GM23338 (cell line): ENCODE measurements around the gene CCDC30. TPM values are rescaled to one million over a fixed set of nuclear protein-coding genes. Genes with fewer than 3 reads are reported as not detected.

Experiments used
- ATAC-seq: fragments of 200-7000 bp; cut with Tn5 transposase; 3 replicates; pipeline ENCODE4 v1.9.1; 2020
- DNase-seq: peaks from one replicate; pipeline ENCODE4 v3.0.0-alpha.2; 2015; ENCODE audit warnings: low spot score
- H2AFZ ChIP-seq: fragments of 200-600 bp; sonication (generic); 2 replicates; pipeline ENCODE4 v1.8.0; 2016; ENCODE audit warnings: antibody characterized with exemption, mild to moderate bottlenecking, moderate library complexity
- H3F3A ChIP-seq: fragments of 200-600 bp; sonication (generic); replicated peaks from 2 replicates; pipeline ENCODE4 v1.8.0; 2017; ENCODE audit warnings: antibody characterized with exemption, mixed run types, low read depth
- H3K27ac ChIP-seq: fragments of 200-600 bp; sonication (generic); 2 replicates; pipeline ENCODE4 v1.6.1; 2016; ENCODE audit warnings: low read depth
- H3K27me3 ChIP-seq: fragments of 200-600 bp; sonication (generic); 2 replicates; pipeline ENCODE4 v1.8.0; 2016; ENCODE audit warnings: mild to moderate bottlenecking, mixed run types, moderate library complexity; ENCODE audit not compliant: insufficient read depth
- H3K36me3 ChIP-seq: fragments of 200-600 bp; sonication (generic); 2 replicates; pipeline ENCODE4 v1.8.0; 2016; ENCODE audit warnings: mild to moderate bottlenecking; ENCODE audit not compliant: insufficient read depth
- H3K4me1 ChIP-seq: fragments of 200-600 bp; sonication (generic); 2 replicates; pipeline ENCODE4 v1.8.0; 2016; ENCODE audit warnings: mild to moderate bottlenecking, moderate library complexity; ENCODE audit not compliant: insufficient read depth
- H3K4me2 ChIP-seq: fragments of 200-600 bp; sonication (generic); 2 replicates; pipeline ENCODE4 v1.7.1; 2017; ENCODE audit warnings: mixed run types
- H3K4me3 ChIP-seq: fragments of 200-600 bp; sonication (generic); 2 replicates; pipeline ENCODE4 v1.6.1; 2016; ENCODE audit warnings: mixed run types
- H3K79me2 ChIP-seq: fragments of 200-600 bp; sonication (generic); replicated peaks from 2 replicates; pipeline ENCODE4 v1.8.0; 2017; ENCODE audit warnings: mild to moderate bottlenecking; ENCODE audit not compliant: insufficient read depth
- H3K9me2 ChIP-seq: fragments of 200-600 bp; sonication (generic); 2 replicates; pipeline ENCODE4 v1.8.0; 2017; ENCODE audit not compliant: insufficient read depth
- H4K20me1 ChIP-seq: fragments of 200-600 bp; sonication (generic); replicated peaks from 2 replicates; pipeline ENCODE4 v1.8.0; 2017; ENCODE audit warnings: mild to moderate bottlenecking; ENCODE audit not compliant: insufficient read depth
- H3K27ac Mint-ChIP-seq: 2 replicates; pipeline ENCODE4 v1.8.0; 2020; ENCODE audit warnings: inconsistent platforms, mild to moderate bottlenecking, moderate library complexity, mixed read lengths
- H3K27me3 Mint-ChIP-seq: 3 replicates; pipeline ENCODE4 v1.8.0; 2022; ENCODE audit warnings: low read depth, mild to moderate bottlenecking, moderate library complexity, mixed read lengths, inconsistent platforms; ENCODE audit not compliant: insufficient read depth, poor library complexity
- H3K36me3 Mint-ChIP-seq: 3 replicates; pipeline ENCODE4 v1.8.0; 2021; ENCODE audit warnings: low read depth, mild to moderate bottlenecking, inconsistent platforms, moderate library complexity, mixed read lengths
- H3K4me1 Mint-ChIP-seq: 3 replicates; pipeline ENCODE4 v1.8.0; 2020; ENCODE audit warnings: mild to moderate bottlenecking, inconsistent platforms, mixed read lengths
- H3K4me3 Mint-ChIP-seq: 3 replicates; pipeline ENCODE4 v1.8.0; 2021; ENCODE audit warnings: moderate library complexity, mild to moderate bottlenecking, inconsistent platforms, mixed read lengths
- H3K9me3 Mint-ChIP-seq: 3 replicates; pipeline ENCODE4 v1.8.0; 2020; ENCODE audit warnings: moderate library complexity, mild to moderate bottlenecking, inconsistent platforms, mixed read lengths
- CREB1 ChIP-seq: fragments of 250-450 bp; sonication (Bioruptor Pico); IDR thresholded peaks from 2 replicates; pipeline ENCODE4 v1.5.0; 2020; ENCODE audit warnings: low read depth, mild to moderate bottlenecking, moderate library complexity
- ETS1 ChIP-seq: IDR thresholded peaks from 2 replicates; pipeline ENCODE4 v1.6.1; 2016; ENCODE audit warnings: antibody characterized with exemption
- EZH2 ChIP-seq: fragments of 200-600 bp; sonication (generic); IDR thresholded peaks from one replicate; pipeline ENCODE4 v1.8.0; 2017; ENCODE audit warnings: antibody characterized with exemption, mild to moderate bottlenecking, low read depth; ENCODE audit not compliant: unreplicated experiment
- EZH2phosphoT487 ChIP-seq: fragments of 200-600 bp; sonication (generic); IDR thresholded peaks from one replicate; pipeline ENCODE4 v1.8.1; 2018; ENCODE audit warnings: antibody characterized with exemption; ENCODE audit not compliant: unreplicated experiment
- JUNB ChIP-seq: IDR thresholded peaks from one replicate; pipeline ENCODE4 v1.6.1; 2016; ENCODE audit warnings: antibody characterized with exemption; ENCODE audit not compliant: unreplicated experiment
- NANOG ChIP-seq: IDR thresholded peaks from 2 replicates; pipeline ENCODE4 v1.6.1; 2016; ENCODE audit warnings: antibody characterized with exemption, borderline replicate concordance
- POLR2AphosphoS5 ChIP-seq: IDR thresholded peaks from 2 replicates; pipeline ENCODE4 v1.6.1; 2016; ENCODE audit warnings: antibody characterized with exemption, low read depth
- STAT1 ChIP-seq: IDR thresholded peaks from one replicate; pipeline ENCODE4 v1.6.1; 2016; ENCODE audit warnings: antibody characterized with exemption; ENCODE audit not compliant: unreplicated experiment
- ZNF331 ChIP-seq: fragments of 250-450 bp; sonication (Bioruptor Pico); IDR thresholded peaks from 2 replicates; pipeline ENCODE4 v1.5.0; 2020; ENCODE audit warnings: low read depth, mild to moderate bottlenecking, moderate library complexity
- polyA plus RNA-seq: library from polyadenylated mRNA; unstranded; fragments of >200 nt; fragmentation: Nextera tagmentation; extraction: Ambion mirVana; gene quantifications from 2 replicates; pipeline ENCODE4 v1.2.1, GENCODE V29; 2016
- total RNA-seq: library from RNA; depleted of rRNA; stranded (reverse); fragments of >200 nt; shearing (Covaris generic); gene quantifications from 2 replicates; pipeline ENCODE4 v1.2.3, GENCODE V29; 2014
- TF ChIP-seq, protein P1 (sequence below), 2 experiments: fragments of 200-600 bp in 1 of 2; sonication (generic) in 1 of 2; conservative IDR thresholded peaks; 2 replicates each; pipeline versions ENCODE4 v1.5.1 to v1.6.1; 2016 to 2017; ENCODE audit warnings: antibody characterized with exemption in 2 of 2, low read depth in 2 of 2, mild to moderate bottlenecking in 2 of 2, moderate library complexity in 1 of 2
- TF ChIP-seq, protein P2 (sequence below): IDR thresholded peaks from one replicate; pipeline ENCODE4 v1.6.1; 2018; ENCODE audit warnings: antibody characterized with exemption; ENCODE audit not compliant: unreplicated experiment

Gene CCDC30
- total and polyA plus RNA-seq, 2 experiments from 2014 or later: 0.56 to 1.8 TPM

GRCh38 chr1:42675467-42675866 lies 212.4 kb downstream of the CCDC30 start:
- Histone ChIP-seq H3K27ac (no peak overlapping the region), H3K9me2 (no peaks in the 10 kb centered on the region), H3K79me2 (peaks cover 3% of the 10 kb centered on the region; the same call in 1 of the 2 replicates), H4K20me1 (0 out of 2 replicates have a peak, but pooled peaks cover 5% of the 10 kb centered on the region), H3K4me2 (no peak overlapping the region), H3K36me3 (peaks cover 4% of the 10 kb centered on the region; the same call in 1 of the 2 replicates), H3K4me3 (no peak overlapping the region), H3F3A (0 out of 2 replicates have a peak, but pooled peaks cover 3% of the 10 kb centered on the region), H2AFZ (no peak overlapping the region), H3K27me3 (no peaks in the 10 kb centered on the region), H3K4me1 (no peaks in the 10 kb centered on the region)
- no peak overlapping the region for H3K4me3 Mint-ChIP-seq
- peaks cover 4% of the 10 kb centered on the region for H3K4me1 Mint-ChIP-seq
- no peaks in the 10 kb centered on the region for H3K9me3 Mint-ChIP-seq
- ATAC-seq (no peak), DNase-seq (no peak)
- no peak overlapping the region for H3K27ac Mint-ChIP-seq
- H3K27me3 Mint-ChIP-seq: no peaks in the 10 kb centered on the region
- TF ChIP-seq EZH2 (no peak), JUNB (no peak), ZNF331 (CRISPR knock-in tag) (no peak), STAT1 (no peak), POLR2AphosphoS5 (no peak), EZH2phosphoT487 (no peak), ETS1 (no peak), CREB1 (CRISPR knock-in tag) (no peak), NANOG (no peak)
- TF ChIP-seq, protein P1, sequence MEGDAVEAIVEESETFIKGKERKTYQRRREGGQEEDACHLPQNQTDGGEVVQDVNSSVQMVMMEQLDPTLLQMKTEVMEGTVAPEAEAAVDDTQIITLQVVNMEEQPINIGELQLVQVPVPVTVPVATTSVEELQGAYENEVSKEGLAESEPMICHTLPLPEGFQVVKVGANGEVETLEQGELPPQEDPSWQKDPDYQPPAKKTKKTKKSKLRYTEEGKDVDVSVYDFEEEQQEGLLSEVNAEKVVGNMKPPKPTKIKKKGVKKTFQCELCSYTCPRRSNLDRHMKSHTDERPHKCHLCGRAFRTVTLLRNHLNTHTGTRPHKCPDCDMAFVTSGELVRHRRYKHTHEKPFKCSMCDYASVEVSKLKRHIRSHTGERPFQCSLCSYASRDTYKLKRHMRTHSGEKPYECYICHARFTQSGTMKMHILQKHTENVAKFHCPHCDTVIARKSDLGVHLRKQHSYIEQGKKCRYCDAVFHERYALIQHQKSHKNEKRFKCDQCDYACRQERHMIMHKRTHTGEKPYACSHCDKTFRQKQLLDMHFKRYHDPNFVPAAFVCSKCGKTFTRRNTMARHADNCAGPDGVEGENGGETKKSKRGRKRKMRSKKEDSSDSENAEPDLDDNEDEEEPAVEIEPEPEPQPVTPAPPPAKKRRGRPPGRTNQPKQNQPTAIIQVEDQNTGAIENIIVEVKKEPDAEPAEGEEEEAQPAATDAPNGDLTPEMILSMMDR (conservative IDR thresholded peaks at IDR 0.05; ENCODE audit: low read depth in 2 of 2): no peak
- TF ChIP-seq, protein P2, sequence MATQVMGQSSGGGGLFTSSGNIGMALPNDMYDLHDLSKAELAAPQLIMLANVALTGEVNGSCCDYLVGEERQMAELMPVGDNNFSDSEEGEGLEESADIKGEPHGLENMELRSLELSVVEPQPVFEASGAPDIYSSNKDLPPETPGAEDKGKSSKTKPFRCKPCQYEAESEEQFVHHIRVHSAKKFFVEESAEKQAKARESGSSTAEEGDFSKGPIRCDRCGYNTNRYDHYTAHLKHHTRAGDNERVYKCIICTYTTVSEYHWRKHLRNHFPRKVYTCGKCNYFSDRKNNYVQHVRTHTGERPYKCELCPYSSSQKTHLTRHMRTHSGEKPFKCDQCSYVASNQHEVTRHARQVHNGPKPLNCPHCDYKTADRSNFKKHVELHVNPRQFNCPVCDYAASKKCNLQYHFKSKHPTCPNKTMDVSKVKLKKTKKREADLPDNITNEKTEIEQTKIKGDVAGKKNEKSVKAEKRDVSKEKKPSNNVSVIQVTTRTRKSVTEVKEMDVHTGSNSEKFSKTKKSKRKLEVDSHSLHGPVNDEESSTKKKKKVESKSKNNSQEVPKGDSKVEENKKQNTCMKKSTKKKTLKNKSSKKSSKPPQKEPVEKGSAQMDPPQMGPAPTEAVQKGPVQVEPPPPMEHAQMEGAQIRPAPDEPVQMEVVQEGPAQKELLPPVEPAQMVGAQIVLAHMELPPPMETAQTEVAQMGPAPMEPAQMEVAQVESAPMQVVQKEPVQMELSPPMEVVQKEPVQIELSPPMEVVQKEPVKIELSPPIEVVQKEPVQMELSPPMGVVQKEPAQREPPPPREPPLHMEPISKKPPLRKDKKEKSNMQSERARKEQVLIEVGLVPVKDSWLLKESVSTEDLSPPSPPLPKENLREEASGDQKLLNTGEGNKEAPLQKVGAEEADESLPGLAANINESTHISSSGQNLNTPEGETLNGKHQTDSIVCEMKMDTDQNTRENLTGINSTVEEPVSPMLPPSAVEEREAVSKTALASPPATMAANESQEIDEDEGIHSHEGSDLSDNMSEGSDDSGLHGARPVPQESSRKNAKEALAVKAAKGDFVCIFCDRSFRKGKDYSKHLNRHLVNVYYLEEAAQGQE: no peak
- H3K36me3 Mint-ChIP-seq: peaks cover 12% of the 10 kb centered on the region
